HUES6 (cell line): Measurements from ENCODE around the gene ANKFN1.

Experiments
- H3K27ac ChIP-seq: 2 replicates; pipeline ENCODE4 v1.7.0; 2013; ENCODE audit warnings: low read depth, mild to moderate bottlenecking, low read length, inconsistent platforms
- H3K27me3 ChIP-seq: 2 replicates; pipeline ENCODE4 v1.6.1; 2013; ENCODE audit warnings: low read length; ENCODE audit not compliant: control insufficient read depth, insufficient read depth
- H3K36me3 ChIP-seq: 2 replicates; pipeline ENCODE4 v1.6.1; 2013; ENCODE audit warnings: low read length; ENCODE audit not compliant: control insufficient read depth, insufficient read depth
- H3K4me1 ChIP-seq: 2 replicates; pipeline ENCODE4 v1.6.1; 2013; ENCODE audit warnings: low read length; ENCODE audit not compliant: control insufficient read depth, insufficient read depth
- H3K4me3 ChIP-seq: 2 replicates; pipeline ENCODE4 v1.5.1; 2013; ENCODE audit warnings: low read depth, low read length
- H3K9ac ChIP-seq: one replicate; pipeline ENCODE4 v1.6.1; 2013; ENCODE audit warnings: mild to moderate bottlenecking, low read length
- H3K9me3 ChIP-seq: 2 replicates; pipeline ENCODE4 v1.6.1; 2013; ENCODE audit warnings: low read depth, low read length; ENCODE audit not compliant: control insufficient read depth, insufficient read depth

Gene ANKFN1

DNA sequence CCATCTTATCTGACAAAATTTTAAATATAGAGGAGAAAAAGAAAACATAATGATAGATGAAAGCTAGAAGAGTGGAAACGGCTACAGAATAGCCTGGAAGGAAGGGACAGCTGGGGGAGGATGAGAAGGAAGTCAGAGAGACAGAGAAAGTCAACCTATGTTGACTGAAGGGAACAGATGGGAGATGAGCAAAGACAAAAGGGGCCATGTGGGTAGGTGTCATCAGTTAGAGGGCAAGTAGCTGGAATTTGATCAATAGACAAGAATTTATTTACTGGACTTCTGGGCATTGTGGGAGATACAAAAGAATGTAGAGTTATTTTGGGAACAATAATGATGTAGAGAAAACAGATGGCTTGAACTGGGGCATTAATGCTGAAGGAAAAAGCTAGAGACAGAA is 194.4 kb downstream of the ANKFN1 start:
- Histone ChIP-seq H3K36me3 (no peaks in the 10 kb centered on the region), H3K27me3 (no peaks in the 10 kb centered on the region), H3K9me3 (no peaks in the 10 kb centered on the region), H3K4me3 (no peak overlapping the region), H3K9ac (no peak overlapping the region), H3K27ac (no peak overlapping the region), H3K4me1 (no peaks in the 10 kb centered on the region)

DNA sequence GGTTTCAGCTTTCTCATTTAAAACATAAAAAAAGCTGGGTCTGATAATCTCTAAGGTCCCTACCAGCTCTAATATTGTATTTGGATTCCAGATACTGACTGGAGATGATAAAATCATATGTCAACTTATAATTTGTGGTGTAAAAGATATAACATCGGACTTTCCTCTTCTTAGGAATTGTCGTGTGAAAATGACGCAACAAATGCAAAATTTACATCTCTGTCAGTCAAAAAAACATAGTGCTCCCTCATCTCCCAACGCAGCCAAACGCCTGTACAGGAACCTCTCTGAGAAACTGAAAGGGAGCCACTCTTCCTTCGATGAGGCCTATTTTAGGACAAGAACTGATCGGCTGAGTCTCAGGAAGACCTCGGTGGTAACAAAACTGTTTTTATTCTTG is 197.3 kb downstream of the ANKFN1 start:
- Histone ChIP-seq H3K27me3 (no peaks in the 10 kb centered on the region), H3K36me3 (no peaks in the 10 kb centered on the region), H3K9me3 (no peaks in the 10 kb centered on the region), H3K4me3 (no peak overlapping the region), H3K27ac (no peak overlapping the region), H3K4me1 (no peaks in the 10 kb centered on the region), H3K9ac (no peak overlapping the region)

DNA sequence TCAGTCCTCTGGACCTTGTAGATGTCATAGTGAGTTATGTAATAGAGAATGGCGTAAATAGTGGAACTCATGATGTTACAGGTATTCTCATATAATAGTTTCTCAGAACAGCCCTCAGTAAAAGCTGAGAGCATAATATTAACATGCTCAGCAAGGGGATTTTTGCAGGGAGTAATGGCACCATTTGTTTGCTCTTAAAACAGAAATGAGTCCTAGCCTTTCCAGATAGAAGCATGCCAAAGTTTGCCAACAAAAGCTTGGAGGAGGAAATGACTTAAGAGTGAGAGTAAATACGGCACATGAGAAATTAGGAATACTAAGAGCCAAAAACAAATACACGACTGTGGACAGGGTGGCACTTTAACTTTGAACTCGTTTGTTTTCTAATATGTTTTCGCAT is 198.4 kb downstream of the ANKFN1 start:
- no peaks in the 10 kb centered on the region for H3K9me3 ChIP-seq
- H3K9ac ChIP-seq = no peak overlapping the region
- no peak overlapping the region for H3K4me3 ChIP-seq
- H3K36me3 ChIP-seq = no peaks in the 10 kb centered on the region
- no peaks in the 10 kb centered on the region for H3K27me3 ChIP-seq
- H3K27ac ChIP-seq = no peak overlapping the region
- no peaks in the 10 kb centered on the region for H3K4me1 ChIP-seq

DNA sequence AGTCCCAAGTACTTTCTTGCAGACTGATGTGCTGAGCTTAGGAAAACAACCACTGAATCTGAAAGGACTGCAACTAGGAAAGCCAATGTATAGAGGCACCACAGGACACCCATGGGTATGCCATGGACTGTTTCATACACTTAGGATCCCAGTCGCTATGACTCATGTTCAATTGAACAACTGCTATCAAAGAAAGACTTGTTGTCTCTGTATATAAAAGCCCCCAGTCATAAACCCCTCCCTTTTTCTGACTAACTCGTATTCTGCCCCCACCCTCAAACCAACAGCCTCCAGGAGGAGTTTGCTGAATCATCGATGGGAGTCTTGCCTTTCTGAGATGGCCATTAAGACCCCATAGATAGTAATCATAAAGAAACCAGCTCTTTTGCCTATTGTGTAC is 205.4 kb downstream of the ANKFN1 start:
- H3K4me1 ChIP-seq = no peaks in the 10 kb centered on the region

DNA sequence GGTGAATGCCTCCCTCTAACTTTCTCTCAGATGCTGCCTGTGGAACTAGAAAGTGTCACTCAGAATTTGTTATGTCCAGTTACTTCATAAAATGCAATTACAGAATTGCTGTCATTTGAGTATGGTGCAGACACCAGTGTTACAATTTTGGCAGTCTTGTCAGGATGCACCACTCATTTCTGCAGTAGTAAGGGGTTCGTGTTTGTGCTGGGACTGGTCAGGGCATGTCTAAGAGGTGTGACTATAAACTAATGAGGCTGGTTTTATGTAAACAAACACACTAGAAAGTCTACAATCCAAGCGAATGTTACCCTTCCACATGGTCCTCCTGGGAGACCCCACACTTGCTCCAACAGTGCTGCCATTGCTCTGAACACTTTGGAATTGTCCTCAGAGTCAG is 206.2 kb downstream of the ANKFN1 start:
- H3K36me3 ChIP-seq = no peaks in the 10 kb centered on the region
- no peaks in the 10 kb centered on the region for H3K4me1 ChIP-seq
- no peak overlapping the region for H3K9ac ChIP-seq
- no peaks in the 10 kb centered on the region for H3K27me3 ChIP-seq
- no peak overlapping the region for H3K27ac ChIP-seq
- H3K4me3 ChIP-seq = no peak overlapping the region
- no peaks in the 10 kb centered on the region for H3K9me3 ChIP-seq

More for the DNA sequence above, 205.4 kb downstream of the ANKFN1 start:
- Histone ChIP-seq H3K4me3 (no peak overlapping the region), H3K9ac (no peak overlapping the region), H3K36me3 (no peaks in the 10 kb centered on the region), H3K27ac (no peak overlapping the region), H3K9me3 (no peaks in the 10 kb centered on the region), H3K27me3 (no peaks in the 10 kb centered on the region)

DNA sequence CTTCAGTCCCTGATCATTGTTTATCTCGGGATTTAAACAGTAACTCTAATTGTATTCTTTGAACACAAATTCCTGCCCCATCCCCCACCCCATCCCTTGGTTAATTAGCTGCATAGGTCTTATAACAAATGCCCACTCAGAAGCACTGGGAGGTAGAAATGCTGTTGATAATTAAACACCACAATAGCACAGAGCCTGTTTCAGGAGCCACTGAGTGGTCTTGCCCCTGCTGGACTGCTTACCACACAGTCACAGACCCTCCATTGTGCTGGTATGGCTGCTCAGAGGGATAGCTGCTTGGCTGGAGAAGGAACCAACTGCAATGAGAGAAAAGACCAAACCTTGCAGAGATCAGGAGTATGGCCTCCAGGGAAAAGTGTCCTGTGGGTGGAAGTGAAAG is 214.1 kb downstream of the ANKFN1 start:
- H3K4me1 ChIP-seq = no peaks in the 10 kb centered on the region
- H3K27ac ChIP-seq = no peak overlapping the region
- H3K9me3 ChIP-seq = no peaks in the 10 kb centered on the region
- no peak overlapping the region for H3K4me3 ChIP-seq
- H3K27me3 ChIP-seq = no peaks in the 10 kb centered on the region
- no peaks in the 10 kb centered on the region for H3K36me3 ChIP-seq
- no peak overlapping the region for H3K9ac ChIP-seq

DNA sequence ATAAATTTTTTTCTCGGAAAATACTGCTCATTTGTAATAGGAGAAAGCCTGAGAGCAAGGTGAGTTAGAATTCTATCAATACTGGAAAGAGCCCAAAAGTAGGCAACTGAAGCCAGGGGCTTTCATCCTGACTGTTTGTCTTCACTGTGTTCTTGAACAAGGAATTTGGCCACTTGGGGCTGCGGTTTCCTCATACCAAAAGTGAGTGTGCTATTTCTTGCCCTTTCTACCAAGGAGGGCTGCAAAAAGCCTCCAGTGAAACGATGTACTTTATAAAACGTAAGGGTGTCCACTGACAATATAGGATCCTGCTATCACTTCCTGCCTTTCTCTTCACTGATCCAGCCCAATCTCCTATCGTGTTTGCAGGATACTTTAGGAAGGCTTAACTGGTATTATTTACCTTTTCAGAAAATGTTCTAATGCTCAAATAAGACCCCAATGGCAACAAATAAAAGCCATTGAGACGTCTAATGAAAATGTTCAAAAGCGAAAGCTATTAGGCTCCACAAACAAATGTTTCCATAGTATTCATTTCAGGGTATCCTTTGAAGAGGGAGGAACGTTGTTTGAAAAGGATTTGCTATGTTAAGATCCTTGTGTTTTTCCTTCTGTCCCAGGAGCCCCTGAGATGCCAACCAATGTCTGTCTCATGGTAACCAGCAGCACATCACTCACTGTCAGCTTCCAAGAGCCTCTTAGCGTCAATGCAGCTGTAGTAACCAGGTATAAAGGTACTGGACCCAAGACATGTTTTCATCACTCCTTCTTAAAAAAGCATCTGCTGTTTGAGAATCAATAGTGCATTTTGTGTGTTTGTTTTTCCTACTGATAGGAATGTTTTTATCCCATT is 220.9 kb downstream of the ANKFN1 start:
- Histone ChIP-seq H3K27me3 (no peaks in the 10 kb centered on the region), H3K4me1 (no peaks in the 10 kb centered on the region), H3K4me3 (no peak overlapping the region), H3K27ac (no peak overlapping the region), H3K9me3 (no peaks in the 10 kb centered on the region), H3K9ac (no peak overlapping the region), H3K36me3 (no peaks in the 10 kb centered on the region)

DNA sequence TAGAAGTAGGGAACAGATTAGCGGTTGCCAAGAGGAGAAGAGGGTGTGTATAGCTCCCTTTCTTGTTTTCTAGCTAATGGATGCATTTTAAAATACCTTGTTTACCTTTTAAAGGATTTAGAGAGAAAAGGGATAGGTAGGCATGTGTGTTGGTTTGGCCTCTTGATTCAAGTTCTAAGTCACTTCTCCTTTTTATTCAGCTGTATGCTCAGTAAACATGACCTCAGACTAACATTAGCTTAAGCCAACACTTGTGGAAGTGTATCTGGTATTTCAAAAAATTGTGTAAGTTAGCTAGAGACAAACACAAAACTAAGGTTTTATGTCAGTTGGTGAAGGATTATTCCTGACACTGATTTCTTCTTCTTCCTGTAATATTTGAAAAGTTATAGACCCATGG is 236.1 kb downstream of the ANKFN1 start:
- Histone ChIP-seq H3K9ac (no peak overlapping the region), H3K9me3 (peaks cover 3% of the 10 kb centered on the region; the same call in 1 of the 2 replicates), H3K27ac (no peak overlapping the region), H3K4me1 (no peaks in the 10 kb centered on the region), H3K4me3 (no peak overlapping the region), H3K36me3 (no peaks in the 10 kb centered on the region), H3K27me3 (no peaks in the 10 kb centered on the region)

DNA sequence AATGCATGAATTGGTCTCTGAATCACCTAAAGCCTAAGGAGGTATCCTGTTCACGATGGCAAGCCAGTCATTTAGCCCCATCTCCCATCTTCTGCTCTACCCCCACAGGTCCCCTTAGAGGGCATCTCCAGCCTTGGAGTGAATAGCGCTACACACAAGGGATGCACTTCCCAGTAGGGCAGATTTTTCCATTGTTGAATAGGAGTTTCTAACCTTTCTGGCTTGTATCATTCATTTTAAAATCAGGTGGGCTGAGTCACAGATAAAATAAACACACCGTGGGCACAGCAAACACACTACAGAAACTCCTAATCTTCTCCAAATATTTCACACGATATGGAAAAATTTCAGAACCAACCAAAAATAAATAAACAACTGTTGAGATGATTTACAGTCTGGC is 239.0 kb downstream of the ANKFN1 start:
- H3K27ac ChIP-seq = no peak overlapping the region
- no peak overlapping the region for H3K9ac ChIP-seq
- H3K27me3 ChIP-seq = no peaks in the 10 kb centered on the region
- H3K36me3 ChIP-seq = no peaks in the 10 kb centered on the region
- no peaks in the 10 kb centered on the region for H3K4me1 ChIP-seq
- H3K4me3 ChIP-seq = no peak overlapping the region
- H3K9me3 ChIP-seq = peaks cover 3% of the 10 kb centered on the region; the same call in 1 of the 2 replicates

DNA sequence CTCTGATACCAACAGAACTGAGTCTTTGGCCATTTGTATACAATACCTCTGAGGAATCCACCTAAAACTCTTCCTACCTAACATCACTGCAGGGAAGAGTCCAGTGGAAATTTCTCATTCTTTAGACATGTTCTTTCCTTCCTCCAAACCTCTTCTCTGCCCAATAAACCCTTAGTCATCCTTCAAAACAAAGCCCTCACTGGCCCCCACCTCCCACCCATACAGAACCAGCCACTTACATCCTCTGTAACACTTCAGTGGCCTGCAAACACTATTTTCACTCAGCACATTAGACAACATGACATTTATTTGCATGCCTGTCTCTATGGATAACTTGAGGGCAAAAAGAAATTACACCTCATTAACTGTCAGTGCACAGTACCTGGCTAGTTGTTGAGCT is 239.9 kb downstream of the ANKFN1 start:
- H3K4me3 ChIP-seq = no peak overlapping the region
- H3K27me3 ChIP-seq = no peaks in the 10 kb centered on the region
- no peaks in the 10 kb centered on the region for H3K4me1 ChIP-seq
- peaks cover 3% of the 10 kb centered on the region; the same call in 1 of the 2 replicates for H3K9me3 ChIP-seq
- H3K36me3 ChIP-seq = no peaks in the 10 kb centered on the region
- H3K27ac ChIP-seq = no peak overlapping the region
- no peak overlapping the region for H3K9ac ChIP-seq

DNA sequence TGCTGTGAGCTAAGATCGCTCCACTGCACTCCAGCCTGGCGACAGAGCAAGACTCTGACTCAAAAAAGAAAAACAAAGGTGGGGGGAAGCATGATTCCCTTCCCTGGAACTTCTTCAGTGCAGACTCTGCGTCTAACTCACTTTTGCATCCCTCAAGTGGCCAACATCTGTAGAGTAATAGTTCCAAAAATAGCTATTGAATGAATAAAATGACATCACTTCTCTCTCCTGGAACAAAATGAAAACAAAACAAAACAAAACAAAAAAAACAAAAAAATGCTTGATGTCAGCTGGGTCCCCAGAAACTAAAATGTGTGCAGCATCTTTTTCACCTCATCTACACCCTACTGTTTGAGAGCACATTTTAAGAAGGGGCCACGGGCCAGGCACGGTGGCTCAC is 242.5 kb downstream of the ANKFN1 start:
- Histone ChIP-seq H3K27ac (no peak overlapping the region), H3K4me3 (no peak overlapping the region), H3K36me3 (no peaks in the 10 kb centered on the region), H3K9me3 (no peaks in the 10 kb centered on the region), H3K27me3 (no peaks in the 10 kb centered on the region), H3K4me1 (no peaks in the 10 kb centered on the region), H3K9ac (no peak overlapping the region)
